ENCODE results near the gene KDM3B. TPM values are rescaled to one million over a fixed set of nuclear protein-coding genes. Genes with fewer than 3 reads are reported as not detected.

Gene KDM3B
- total and polyA plus RNA-seq, 9 of the 15 experiments (the other 6 are each of a cell fraction or from before 2014, with no cell fraction given): 13.8 to 62.8 (median 41.9) TPM

DNA sequence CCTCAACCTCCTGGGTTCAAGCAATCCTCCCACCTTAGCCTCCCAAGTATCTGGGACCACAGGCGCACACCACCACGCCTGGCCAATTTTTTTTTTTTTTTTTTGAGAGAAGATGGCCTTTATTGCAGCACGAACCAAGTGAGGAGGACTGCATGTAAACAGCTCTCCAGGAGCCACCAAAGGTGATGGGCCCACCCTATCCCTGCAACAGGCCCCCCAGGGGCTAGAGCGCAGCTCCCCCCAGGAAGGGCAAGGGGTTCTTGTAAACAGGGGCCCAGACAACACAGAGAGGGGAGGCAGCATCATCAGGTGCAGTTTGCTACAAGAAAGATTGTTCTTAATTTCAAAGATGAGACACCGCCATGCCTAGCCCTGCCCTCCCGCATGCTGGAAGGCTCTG is 100.2 kb downstream of the KDM3B start:
- CTCF ChIA-PET (ENCODE audit: low intra/inter-chr PET ratio): no interaction called here
- no peaks in the 10 kb centered on the region for H4K20me1 ChIP-seq (replicated peaks; ENCODE audit: control insufficient read depth, insufficient read depth, low read length)
- in situ Hi-C loops (cut with MboI) (no loop called here), intact Hi-C loops (cut with micrococcal nuclease) (loop anchor here (10.0 kb wide), 1 partner anchor 182 kb away; no protein-coding TSS in a partner anchor)
- WGBS (ENCODE audit: insufficient coverage, low coverage, missing lambda C conversion rate): 71% methylated on average over 6 of the region's 6 CpGs
- no TSS peak for BruUV-seq (replicated peaks)
- no peak for TF ChIP-seq ZZZ3 (IDR thresholded peaks at IDR 0.05)
- no peaks in the 10 kb centered on the region for H3K27me3 ChIP-seq (ENCODE audit: control insufficient read depth in 2 of 2, insufficient read depth in 2 of 2, low read length in 2 of 2)
- no peak overlapping the region for H3K27ac ChIP-seq (ENCODE audit: extremely low read depth, low read depth, low read length)
- H3K9me1 ChIP-seq (ENCODE audit: control insufficient read depth, insufficient read depth, low read length): no peaks in the 10 kb centered on the region
- POLR2A ChIA-PET: interaction anchor here (0.5 to 0.7 kb wide), 3 partner anchors 79 to 369 kb away, joined by 3 read pairs; partner anchors contain the start of gene WNT8A
- H3K4me1 ChIP-seq (replicated peaks in 1 of 2; ENCODE audit: control insufficient read depth in 2 of 2, insufficient read depth in 2 of 2, low read length in 2 of 2): peaks cover 8 to 27% of the 10 kb centered on the region in 2 experiments; a peak in 4 of 5 replicates
- H3K36me3 ChIP-seq (ENCODE audit: control insufficient read depth, insufficient read depth, low read length): no peaks in the 10 kb centered on the region
- H3K79me2 ChIP-seq (ENCODE audit: control insufficient read depth, insufficient read depth, low read length): no peaks in the 10 kb centered on the region
- FAIRE-seq (no peak), DNase-seq (ENCODE audit: extremely low read depth in 1 of 4, low spot score in 3 of 4) (no peak), ATAC-seq (no peak)
- H3K9me3 ChIP-seq (replicated peaks; ENCODE audit: control insufficient read depth, insufficient read depth, low read depth, low read length): no peaks in the 10 kb centered on the region
- H3K4me3 ChIP-seq: no peak overlapping the region
- H3K4me2 ChIP-seq (ENCODE audit: insufficient read depth, low read length): no peak overlapping the region
- H2AFZ ChIP-seq (ENCODE audit: low read depth, low read length): no peak overlapping the region
- H3K9ac ChIP-seq (ENCODE audit: insufficient read depth in 1 of 2, low read depth in 2 of 2, low read length in 2 of 2): peak overlapping the region in 1 of 2 experiments; percentile 50; a peak in 1 of 4 replicates

GRCh38 chr5:138453590-138453989 is 101.1 kb downstream of the KDM3B start:
- Histone ChIP-seq H3K36me3 (ENCODE audit: control insufficient read depth, insufficient read depth, low read length) (no peaks in the 10 kb centered on the region), H3K27me3 (ENCODE audit: control insufficient read depth in 2 of 2, insufficient read depth in 2 of 2, low read length in 2 of 2) (no peaks in the 10 kb centered on the region), H4K20me1 (replicated peaks; ENCODE audit: control insufficient read depth, insufficient read depth, low read length) (no peaks in the 10 kb centered on the region), H3K4me3 (no peak overlapping the region), H3K9me3 (replicated peaks; ENCODE audit: control insufficient read depth, insufficient read depth, low read depth, low read length) (no peaks in the 10 kb centered on the region), H3K79me2 (ENCODE audit: control insufficient read depth, insufficient read depth, low read length) (no peaks in the 10 kb centered on the region), H2AFZ (ENCODE audit: low read depth, low read length) (peak overlapping the region; percentile 68), H3K9ac (ENCODE audit: insufficient read depth in 1 of 2, low read depth in 2 of 2, low read length in 2 of 2) (peak overlapping the region in 1 of 2 experiments; percentile 84; a peak in 2 of 4 replicates), H3K4me1 (replicated peaks in 1 of 2; ENCODE audit: control insufficient read depth in 2 of 2, insufficient read depth in 2 of 2, low read length in 2 of 2) (peaks cover 8 to 32% of the 10 kb centered on the region in 2 experiments; a peak in 4 of 5 replicates), H3K9me1 (ENCODE audit: control insufficient read depth, insufficient read depth, low read length) (no peaks in the 10 kb centered on the region), H3K27ac (ENCODE audit: extremely low read depth, low read depth, low read length) (no peak overlapping the region), H3K4me2 (ENCODE audit: insufficient read depth, low read length) (no peak overlapping the region)
- DNase-seq (ENCODE audit: extremely low read depth in 1 of 4, low spot score in 3 of 4) (peak in 1 of 4 experiments; percentile 21), FAIRE-seq (no peak), ATAC-seq (no peak)
- in situ Hi-C loops (cut with MboI) (no loop called here), intact Hi-C loops (cut with micrococcal nuclease) (loop anchor here (10.0 kb wide), 1 partner anchor 181 kb away; no protein-coding TSS in a partner anchor)
- 26% methylated on average over 7 of the region's 13 CpGs for WGBS (ENCODE audit: insufficient coverage, low coverage, missing lambda C conversion rate)
- no peak for TF ChIP-seq RUNX1 (IDR thresholded peaks at IDR 0.05; ENCODE audit: low read depth)
- no TSS peak for BruUV-seq (replicated peaks)
- CTCF ChIA-PET (ENCODE audit: low intra/inter-chr PET ratio): no interaction called here
- POLR2A ChIA-PET: interaction anchor here (0.5 to 1.0 kb wide), 3 partner anchors 9 to 102 kb away, joined by 3 to 4 read pairs (median 4); no protein-coding TSS in a partner anchor
